SK-N-SH (cell line): ENCODE results near the gene SLC25A24. TPM values are rescaled to one million over a fixed set of nuclear protein-coding genes. Genes with fewer than 3 reads are reported as not detected.

Experiments
- CTCF ChIA-PET: fragments of 300-600, 350-600 bp; formaldehyde crosslinking; extraction: SDS; loops from one replicate; lab custom pipeline; 2021; lab: Yijun Ruan, JAX
- POLR2A ChIA-PET: fragments of 350-600 bp; sonication (Branson Sonifier 250); formaldehyde crosslinking; extraction: SDS; loops from one replicate; lab custom pipeline; 2020; ENCODE audit warnings: antibody characterized with exemption, inconsistent platforms; lab: Yijun Ruan, JAX
- DNase-seq: peaks from one replicate; pipeline ENCODE4 v3.0.0; 2012
- H2AFZ ChIP-seq: fragments of 200-600 bp; sonication (generic); 2 replicates; pipeline ENCODE4 v1.8.1; 2016; ENCODE audit warnings: antibody characterized with exemption, mild to moderate bottlenecking, low read depth
- H3F3A ChIP-seq: fragments of 200-600 bp; sonication (generic); replicated peaks from 2 replicates; pipeline ENCODE3; 2016; ENCODE audit warnings: antibody characterized with exemption, mild to moderate bottlenecking; ENCODE audit not compliant: insufficient read depth
- H3K27ac ChIP-seq, 2 experiments: fragments of 200-500 bp in 1 of 2; fragments of 200-600 bp in 1 of 2; sonication (Bioruptor generic) in 1 of 2; sonication (generic), shearing (Covaris generic) in 1 of 2; 2 replicates each; pipeline versions ENCODE4 v1.5.1 to v1.6.1; 2014 to 2016; ENCODE audit warnings: low read depth in 2 of 2, inconsistent platforms in 1 of 2, low read length in 1 of 2, mild to moderate bottlenecking in 1 of 2, mixed read lengths in 1 of 2
- H3K27me3 ChIP-seq: fragments of 200-600 bp; sonication (generic), shearing (Covaris generic); 2 replicates; pipeline ENCODE4 v1.6.1; 2016; ENCODE audit warnings: mixed run types; ENCODE audit not compliant: insufficient read depth
- H3K36me3 ChIP-seq, 2 experiments: fragments of 200-500 bp in 1 of 2; fragments of 200-600 bp in 1 of 2; sonication (Bioruptor generic) in 1 of 2; sonication (generic) in 1 of 2; replicated peaks in 1 of 2; 2 replicates each; pipeline versions ENCODE3 to v1.5.1; 2014 to 2016; ENCODE audit warnings: low read length in 1 of 2, mild to moderate bottlenecking in 1 of 2; ENCODE audit not compliant: insufficient read depth in 2 of 2, control insufficient read depth in 1 of 2
- H3K4me1 ChIP-seq, 2 experiments: fragments of 200-500 bp in 1 of 2; fragments of 200-600 bp in 1 of 2; sonication (Bioruptor generic) in 1 of 2; sonication (generic), shearing (Covaris generic) in 1 of 2; 2 replicates each; pipeline versions ENCODE4 v1.5.1 to v1.6.1; 2014 to 2016; ENCODE audit warnings: low read depth in 1 of 2, low read length in 1 of 2, mixed run types in 1 of 2; ENCODE audit not compliant: insufficient read depth in 2 of 2, control insufficient read depth in 1 of 2
- H3K4me2 ChIP-seq: fragments of 200-600 bp; sonication (generic), shearing (Covaris generic); 2 replicates; pipeline ENCODE4 v1.6.1; 2017; ENCODE audit warnings: mixed run types
- H3K4me3 ChIP-seq, 2 experiments: fragments of 200-500 bp in 1 of 2; fragments of 200-600 bp in 1 of 2; sonication (Bioruptor generic) in 1 of 2; sonication (generic), shearing (Covaris generic) in 1 of 2; 2 replicates each; pipeline versions ENCODE4 v1.5.1 to v1.8.1; 2014 to 2016; ENCODE audit warnings: low read depth in 2 of 2, inconsistent platforms in 1 of 2, low read length in 1 of 2, mild to moderate bottlenecking in 1 of 2, mixed read lengths in 1 of 2, moderate library complexity in 1 of 2
- H3K79me2 ChIP-seq: fragments of 200-600 bp; sonication (generic); 2 replicates; pipeline ENCODE4 v1.8.1; 2017; ENCODE audit warnings: mild to moderate bottlenecking; ENCODE audit not compliant: insufficient read depth
- H3K9ac ChIP-seq: fragments of 200-600 bp; sonication (generic); 2 replicates; pipeline ENCODE4 v1.6.1; 2017; ENCODE audit warnings: mixed run types
- H3K9me2 ChIP-seq: fragments of 200-600 bp; sonication (generic); 2 replicates; pipeline ENCODE4 v1.6.1; 2017; ENCODE audit warnings: mixed run types
- H3K9me3 ChIP-seq: fragments of 200-600 bp; sonication (generic); 2 replicates; pipeline ENCODE4 v1.6.1; 2017; ENCODE audit warnings: mixed run types, mild to moderate bottlenecking, moderate library complexity
- H4K20me1 ChIP-seq: fragments of 200-600 bp; sonication (generic); 2 replicates; pipeline ENCODE4 v1.6.1; 2017; ENCODE audit warnings: mild to moderate bottlenecking, mixed run types; ENCODE audit not compliant: insufficient read depth
- CHD2 ChIP-seq: fragments of 150-350 bp; IDR thresholded peaks from 2 replicates; pipeline ENCODE4 v1.6.1; 2018; ENCODE audit warnings: low read length; ENCODE audit not compliant: partially characterized antibody
- ELF1 ChIP-seq: IDR thresholded peaks from 2 replicates; pipeline ENCODE4 v1.4.0; 2012
- EZH2phosphoT487 ChIP-seq: fragments of 200-600 bp; sonication (generic); IDR thresholded peaks from 2 replicates; pipeline ENCODE4 v1.6.1; 2017; ENCODE audit warnings: low read depth, mixed run types, mild to moderate bottlenecking, antibody characterized with exemption, moderate library complexity, borderline replicate concordance
- FOXJ3 ChIP-seq: sonication (generic); formaldehyde crosslinking; IDR thresholded peaks from 2 replicates; pipeline ENCODE4 v1.5.1; 2020; ENCODE audit warnings: mild to moderate bottlenecking, missing genetic modification reagents
- FOXM1 ChIP-seq: IDR thresholded peaks from 2 replicates; pipeline ENCODE4 v1.4.0; 2012; ENCODE audit warnings: low read depth, mild to moderate bottlenecking
- GABPA ChIP-seq: IDR thresholded peaks from 2 replicates; pipeline ENCODE4 v1.4.0; 2012; ENCODE audit warnings: low read depth, mild to moderate bottlenecking
- GATA2 ChIP-seq: sonication (generic); formaldehyde crosslinking; IDR thresholded peaks from 2 replicates; pipeline ENCODE4 v1.5.0; 2020; ENCODE audit warnings: mild to moderate bottlenecking, missing genetic modification reagents
- MAX ChIP-seq: IDR thresholded peaks from 2 replicates; pipeline ENCODE4 v1.4.0; 2012; ENCODE audit warnings: low read depth
- NRF1 ChIP-seq: IDR thresholded peaks from 2 replicates; pipeline ENCODE4 v1.6.1; 2012; ENCODE audit warnings: low read depth, mild to moderate bottlenecking, low read length
- PBX3 ChIP-seq: IDR thresholded peaks from 2 replicates; pipeline ENCODE4; 2012
- POLR2AphosphoS5 ChIP-seq: IDR thresholded peaks from 2 replicates; pipeline ENCODE4 v1.6.1; 2012; ENCODE audit warnings: low read depth, low read length
- RAD21 ChIP-seq: IDR thresholded peaks from 2 replicates; pipeline ENCODE4 v1.6.1; 2012; ENCODE audit warnings: mild to moderate bottlenecking, low read length
- REST ChIP-seq: IDR thresholded peaks from 2 replicates; pipeline ENCODE4 v1.6.1; 2012; ENCODE audit warnings: mild to moderate bottlenecking, low read depth, low read length, moderate library complexity
- RFX5 ChIP-seq: IDR thresholded peaks from 2 replicates; pipeline ENCODE4 v1.6.1; 2012; ENCODE audit warnings: mild to moderate bottlenecking, improper control_type of control experiment, low read length
- RXRA ChIP-seq: IDR thresholded peaks from 2 replicates; pipeline ENCODE4 v1.4.0; 2012; ENCODE audit warnings: low read depth, mild to moderate bottlenecking, borderline replicate concordance
- SIN3A ChIP-seq: IDR thresholded peaks from 2 replicates; pipeline ENCODE4 v1.6.1; 2012; ENCODE audit warnings: low read depth, mild to moderate bottlenecking, low read length, moderate library complexity, borderline replicate concordance
- SMC3 ChIP-seq: IDR thresholded peaks from 2 replicates; pipeline ENCODE4 v1.6.1; 2012; ENCODE audit warnings: low read depth, low read length, improper control_type of control experiment
- TAF1 ChIP-seq: IDR thresholded peaks from 2 replicates; pipeline ENCODE4 v1.6.1; 2012; ENCODE audit warnings: low read depth, mild to moderate bottlenecking, low read length, moderate library complexity, borderline replicate concordance
- TCF12 ChIP-seq: IDR thresholded peaks from 2 replicates; pipeline ENCODE4 v1.4.0; 2012
- YY1 ChIP-seq: IDR thresholded peaks from 2 replicates; pipeline ENCODE4 v1.4.0; 2012; ENCODE audit warnings: low read depth, mild to moderate bottlenecking
- WGBS: methylation state at CpG from one replicate; pipeline ENCODE4 v1.1.6; 2017; ENCODE audit warnings: low lambda C conversion rate; 5-methylcytosine and 5-hydroxymethylcytosine counted together
- polyA plus RNA-seq, 3 experiments: library from polyadenylated mRNA; depleted of rRNA; stranded (reverse); fragments of >200 nt; gene quantifications; 2 replicates each; pipeline ENCODE4 v1.2.3, GENCODE V29; 2012
- TF ChIP-seq, protein P1 (sequence below): fragments of 150-350 bp; IDR thresholded peaks from 2 replicates; pipeline ENCODE4 v1.6.1; 2017; ENCODE audit warnings: antibody characterized with exemption, low read length, low read depth, borderline replicate concordance

SLC25A24 gene
- polyA plus RNA-seq, 1 of the 3 experiments (the other 2 are of a cell fraction): 11.3 TPM

GRCh38 chr1:108142773-108143394, 57.3 kb downstream of the SLC25A24 start (continued):
- TF ChIP-seq MAX (no peak), CHD2 (no peak), RXRA (no peak), POLR2AphosphoS5 (no peak), RFX5 (no peak), SMC3 (no peak), RAD21 (no peak), REST (no peak), TCF12 (no peak), NRF1 (no peak), SIN3A (no peak), GABPA (no peak)
- TF ChIP-seq, all 33 proteins: peak for 3

- no peak overlapping the region for H3K4me2 ChIP-seq
- no peak for TF ChIP-seq GABPA
- TF ChIP-seq RAD21: no peak
- no peak for TF ChIP-seq MAX
- TF ChIP-seq NRF1: no peak
- TF ChIP-seq FOXJ3 (CRISPR knock-in tag): no peak
- TF ChIP-seq, protein P1, sequence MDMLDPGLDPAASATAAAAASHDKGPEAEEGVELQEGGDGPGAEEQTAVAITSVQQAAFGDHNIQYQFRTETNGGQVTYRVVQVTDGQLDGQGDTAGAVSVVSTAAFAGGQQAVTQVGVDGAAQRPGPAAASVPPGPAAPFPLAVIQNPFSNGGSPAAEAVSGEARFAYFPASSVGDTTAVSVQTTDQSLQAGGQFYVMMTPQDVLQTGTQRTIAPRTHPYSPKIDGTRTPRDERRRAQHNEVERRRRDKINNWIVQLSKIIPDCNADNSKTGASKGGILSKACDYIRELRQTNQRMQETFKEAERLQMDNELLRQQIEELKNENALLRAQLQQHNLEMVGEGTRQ: no peak
- no peak for TF ChIP-seq CHD2
- no peak for TF ChIP-seq PBX3
- TF ChIP-seq SMC3: no peak
- TF ChIP-seq TAF1: no peak
- TF ChIP-seq ELF1: no peak
- TF ChIP-seq YY1: no peak
- TF ChIP-seq SIN3A: no peak
- TF ChIP-seq FOXM1: no peak
- no peak for TF ChIP-seq RFX5
- TF ChIP-seq GATA2 (CRISPR knock-in tag): no peak
- TF ChIP-seq EZH2phosphoT487: no peak
- TF ChIP-seq, all 33 proteins: peak for 0
- Histone ChIP-seq H4K20me1 (no peaks in the 10 kb centered on the region), H3K27ac (no peak overlapping the region), H3F3A (peaks cover 13% of the 10 kb centered on the region), H3K4me3 (no peak overlapping the region), H3K27me3 (no peaks in the 10 kb centered on the region), H3K9me2 (no peaks in the 10 kb centered on the region), H2AFZ (no peak overlapping the region), H3K4me1 (no peaks in the 10 kb centered on the region), H3K79me2 (no peaks in the 10 kb centered on the region), H3K36me3 (peaks cover 40 to 56% of the 10 kb centered on the region in 2 experiments), H3K9me3 (no peaks in the 10 kb centered on the region), H3K9ac (no peak overlapping the region)
- POLR2A ChIA-PET: no interaction called here
- DNase-seq: no peak
- CTCF ChIA-PET: interaction anchor here (1.4 to 2.6 kb wide), 2 partner anchors 16 to 360 kb away, joined by 5 to 13 read pairs; no protein-coding TSS in a partner anchor
- WGBS: 98% methylated on average over 4 of the region's 4 CpGs
Measured at GRCh38 chr1:108142258-108142657, 57.9 kb downstream of the SLC25A24 start.
